Mesothelial cell of epicardium (in vitro differentiated cells): ENCODE results near the gene DLG5. TPM values are rescaled to one million over a fixed set of nuclear protein-coding genes. Genes with fewer than 3 reads are reported as not detected.

Experiments
- DNase-seq, 2 experiments: peaks; one replicate each; pipeline ENCODE4 v3.0.0; 2021; ENCODE audit warnings: low spot score in 2 of 2; ENCODE audit not compliant: unreplicated experiment in 2 of 2
- H3K27ac Mint-ChIP-seq: 2 replicates; pipeline ENCODE4 v1.8.0; 2021; ENCODE audit warnings: mixed read lengths
- H3K27me3 Mint-ChIP-seq: 2 replicates; pipeline ENCODE4 v1.8.0; 2021; ENCODE audit warnings: low read depth, mixed read lengths
- H3K36me3 Mint-ChIP-seq: 2 replicates; pipeline ENCODE4 v1.8.0; 2021; ENCODE audit warnings: mixed read lengths
- H3K4me1 Mint-ChIP-seq: 2 replicates; pipeline ENCODE4 v1.8.0; 2021; ENCODE audit warnings: mixed read lengths
- H3K4me3 Mint-ChIP-seq: 2 replicates; pipeline ENCODE4 v1.8.0; 2021; ENCODE audit warnings: mild to moderate bottlenecking, moderate library complexity, mixed read lengths
- H3K9me3 Mint-ChIP-seq: 2 replicates; pipeline ENCODE4 v1.8.0; 2021; ENCODE audit warnings: mixed read lengths
- CTCF ChIP-seq: fragments of 200-600 bp; sonication (generic); IDR thresholded peaks from one replicate; pipeline ENCODE4 v1.5.0; 2021; ENCODE audit warnings: antibody characterized with exemption; ENCODE audit not compliant: unreplicated experiment
- total RNA-seq: library from RNA; stranded (reverse); gene quantifications from 3 replicates; pipeline ENCODE4 v1.2.1, GENCODE V29; 2021

The DLG5 gene
- total RNA-seq, 1 donor from 2014 or later = 82.2 TPM

DNA sequence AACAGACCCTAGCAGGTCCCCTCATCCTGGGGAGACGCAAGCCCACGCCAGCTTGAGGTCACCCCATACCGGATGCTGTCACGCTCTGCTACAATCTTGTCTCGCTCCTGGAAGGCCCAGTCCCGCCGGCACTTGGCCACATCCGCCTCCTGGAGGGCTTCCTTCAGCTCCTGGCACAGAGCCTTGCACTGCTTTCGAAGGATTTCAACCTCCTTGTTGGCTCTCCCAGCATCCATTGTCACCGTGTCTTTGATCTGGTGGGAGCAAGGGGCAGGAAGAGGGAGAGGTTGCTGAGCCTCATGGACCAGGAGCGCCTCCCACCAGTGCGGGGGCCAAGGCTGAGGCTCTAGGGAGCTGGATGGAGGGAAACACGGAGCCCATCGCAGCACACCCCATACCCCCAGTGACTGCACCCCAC lies 90.9 kb downstream of the DLG5 start:
- Mint-ChIP-seq H3K4me1 (peaks cover 4% of the 10 kb centered on the region), H3K27ac (no peak overlapping the region), H3K27me3 (no peaks in the 10 kb centered on the region), H3K4me3 (no peak overlapping the region), H3K9me3 (no peaks in the 10 kb centered on the region), H3K36me3 (peaks cover 18% of the 10 kb centered on the region)
- TF ChIP-seq CTCF = no peak
- no peak for DNase-seq

DNA sequence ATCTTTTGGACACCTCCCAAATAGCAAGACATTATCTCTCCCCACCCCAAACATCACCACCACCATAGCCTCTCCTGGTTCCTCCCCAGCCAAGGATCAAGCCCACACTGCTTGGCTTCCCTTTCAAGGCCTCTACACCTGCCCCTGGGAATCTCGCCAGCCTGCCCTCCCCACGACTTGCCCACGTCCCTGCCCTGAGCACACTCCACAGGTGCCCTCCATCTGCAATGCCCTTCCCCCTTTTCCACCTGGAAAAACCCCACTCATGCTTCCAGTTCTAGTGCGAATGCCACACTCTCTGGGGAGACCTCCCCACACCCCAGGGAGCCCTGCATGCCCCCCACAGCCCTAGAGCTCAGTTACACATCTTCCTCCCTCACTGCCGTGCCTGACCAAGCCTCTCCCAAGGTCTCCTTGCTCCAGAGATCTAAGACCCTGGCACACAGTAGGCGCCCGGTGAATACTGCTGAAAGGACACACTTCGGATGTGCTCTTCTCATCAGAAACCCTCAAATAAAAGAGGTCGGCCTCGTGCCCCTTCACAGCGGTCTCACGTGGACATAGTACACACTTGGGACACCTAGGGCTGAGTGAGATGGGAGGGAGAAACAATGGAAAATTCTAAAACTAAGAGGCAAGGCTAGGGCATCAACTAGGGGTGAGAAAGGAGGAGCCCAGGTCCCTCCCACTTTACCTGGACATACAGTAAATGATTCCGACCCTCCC lies 91.4 kb downstream of the DLG5 start:
- H3K27me3 Mint-ChIP-seq = no peaks in the 10 kb centered on the region
- TF ChIP-seq CTCF = no peak
- H3K27ac Mint-ChIP-seq = no peak overlapping the region
- H3K9me3 Mint-ChIP-seq = no peaks in the 10 kb centered on the region
- no peak overlapping the region for H3K4me3 Mint-ChIP-seq
- H3K36me3 Mint-ChIP-seq = peaks cover 18% of the 10 kb centered on the region
- peaks cover 4% of the 10 kb centered on the region for H3K4me1 Mint-ChIP-seq
- no peak for DNase-seq

DNA sequence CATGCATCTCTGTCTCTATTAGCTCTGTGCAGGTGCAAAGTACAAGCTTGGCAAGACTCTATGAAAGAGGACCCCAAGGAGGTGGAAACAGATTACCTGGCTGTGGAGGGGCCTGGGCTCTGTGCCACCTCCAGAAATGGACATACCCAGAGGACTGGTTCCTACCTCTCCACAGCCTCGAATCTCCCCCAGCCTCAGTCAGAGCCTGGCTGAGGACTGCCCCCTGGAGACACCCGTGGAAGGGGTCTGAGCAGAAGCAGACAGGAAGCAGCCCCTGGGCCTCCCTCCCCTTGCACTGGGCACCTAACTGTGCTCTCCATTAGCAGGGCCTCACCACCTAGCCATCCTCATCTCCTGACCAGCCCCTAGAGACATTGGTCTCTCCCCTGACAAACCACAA lies 92.0 kb downstream of the DLG5 start:
- no peak for TF ChIP-seq CTCF
- Mint-ChIP-seq H3K36me3 (peaks cover 18% of the 10 kb centered on the region), H3K9me3 (no peaks in the 10 kb centered on the region), H3K27me3 (no peaks in the 10 kb centered on the region), H3K4me3 (no peak overlapping the region), H3K27ac (no peak overlapping the region), H3K4me1 (peaks cover 4% of the 10 kb centered on the region)
- DNase-seq = no peak

GRCh38 chr10:77833792-77834191 lies 92.8 kb downstream of the DLG5 start:
- Mint-ChIP-seq H3K27me3 (no peaks in the 10 kb centered on the region), H3K4me3 (no peak overlapping the region), H3K4me1 (peaks cover 4% of the 10 kb centered on the region), H3K27ac (no peak overlapping the region), H3K36me3 (peaks cover 24% of the 10 kb centered on the region), H3K9me3 (no peaks in the 10 kb centered on the region)
- TF ChIP-seq CTCF = no peak
- no peak for DNase-seq

GRCh38 chr10:77833225-77833624 lies 93.3 kb downstream of the DLG5 start:
- no peaks in the 10 kb centered on the region for H3K27me3 Mint-ChIP-seq
- no peak overlapping the region for H3K27ac Mint-ChIP-seq
- peaks cover 4% of the 10 kb centered on the region for H3K4me1 Mint-ChIP-seq
- no peak for DNase-seq
- TF ChIP-seq CTCF = no peak
- no peak overlapping the region for H3K4me3 Mint-ChIP-seq
- H3K36me3 Mint-ChIP-seq = peaks cover 27% of the 10 kb centered on the region
- no peaks in the 10 kb centered on the region for H3K9me3 Mint-ChIP-seq
